GM12878 (cell line): ENCODE data around the gene MEF2C. TPM values are rescaled to one million over a fixed set of nuclear protein-coding genes. Genes with fewer than 3 reads are reported as not detected.

Source experiments
- ATAC-seq: fragments of 200-7000 bp; cut with Tn5 transposase; 3 replicates; pipeline ENCODE4 v1.9.1; 2020; ENCODE audit warnings: mild to moderate bottlenecking, moderate library complexity
- BruUV-seq: library from RNA; stranded (reverse); fragments of 400-500 nt; replicated peaks from 2 replicates; lab custom pipeline; 2021; lab: Mats Ljungman, UMichigan
- CTCF ChIA-PET: fragments of 300-600 bp; sonication (Branson Sonifier 250); formaldehyde crosslinking; extraction: SDS; loops from one replicate; lab custom pipeline; 2021; ENCODE audit warnings: inconsistent platforms; lab: Yijun Ruan, JAX
- POLR2A ChIA-PET: fragments of 350-600 bp; formaldehyde crosslinking; extraction: SDS; loops from one replicate; lab custom pipeline; 2021; ENCODE audit warnings: inconsistent platforms; lab: Charles Lee
- RAD21 ChIA-PET: fragments of 300-600 bp; sonication (Branson Sonifier 250); formaldehyde crosslinking; loops from one replicate; lab custom pipeline; 2023; ENCODE audit warnings: antibody characterized with exemption; ENCODE audit not compliant: unreplicated experiment; lab: Charles Lee
- SMC1A ChIA-PET: fragments of 300-600 bp; sonication (Branson Sonifier 250); formaldehyde crosslinking; loops from one replicate; lab custom pipeline; 2023; ENCODE audit not compliant: unreplicated experiment, uncharacterized antibody; lab: Charles Lee
- DNase-seq: peaks from one replicate; pipeline ENCODE4 v3.0.0-alpha.2; 2011; ENCODE audit warnings: low read depth, low spot score
- FAIRE-seq: peaks from 3 replicates; lab custom pipeline; 2011; peaks lifted over from hg19 to GRCh38; lab: Jason Lieb, UNC
- H2AFZ ChIP-seq: 2 replicates; pipeline ENCODE4 v1.6.0; 2011; ENCODE audit warnings: low read depth, low read length, control low read depth; ENCODE audit not compliant: control insufficient read depth
- H3K27ac ChIP-seq: 2 replicates; pipeline ENCODE4 v1.5.1; 2011; ENCODE audit warnings: control low read depth; ENCODE audit not compliant: control insufficient read depth, insufficient read depth
- H3K27me3 ChIP-seq, 2 experiments: replicated peaks in 1 of 2; 2 replicates each; pipeline versions ENCODE4 v1.6.0 to v1.6.1; 2011; ENCODE audit warnings: low read length in 1 of 2; ENCODE audit not compliant: control insufficient read depth in 2 of 2, insufficient read depth in 2 of 2
- H3K36me3 ChIP-seq, 2 experiments: 2 replicates each; pipeline ENCODE4 v1.5.1; 2011; ENCODE audit warnings: low read length in 1 of 2; ENCODE audit not compliant: control insufficient read depth in 2 of 2, insufficient read depth in 2 of 2
- H3K4me1 ChIP-seq: 2 replicates; pipeline ENCODE4 v1.6.1; 2011; ENCODE audit warnings: mild to moderate bottlenecking, low read length, moderate library complexity, mixed read lengths; ENCODE audit not compliant: control insufficient read depth, insufficient read depth
- H3K4me2 ChIP-seq: 2 replicates; pipeline ENCODE4 v1.6.0; 2011; ENCODE audit warnings: control low read depth; ENCODE audit not compliant: control insufficient read depth, insufficient read depth
- H3K4me3 ChIP-seq: fragments of 200-600 bp; sonication (generic); 2 replicates; pipeline ENCODE4 v1.5.1; 2016
- H3K79me2 ChIP-seq: 2 replicates; pipeline ENCODE4 v1.6.0; 2011; ENCODE audit warnings: low read length; ENCODE audit not compliant: control insufficient read depth, insufficient read depth
- H3K9ac ChIP-seq: 2 replicates; pipeline ENCODE4 v1.8.0; 2011; ENCODE audit warnings: low read length, control low read depth, mixed read lengths; ENCODE audit not compliant: control insufficient read depth, insufficient read depth
- H3K9me3 ChIP-seq: replicated peaks from 3 replicates; pipeline ENCODE4 v1.5.1; 2011; ENCODE audit warnings: mild to moderate bottlenecking, low read length; ENCODE audit not compliant: control insufficient read depth, insufficient read depth
- H4K20me1 ChIP-seq: 2 replicates; pipeline ENCODE4 v1.6.0; 2011; ENCODE audit not compliant: control insufficient read depth, insufficient read depth
- CHD2 ChIP-seq: IDR thresholded peaks from 2 replicates; pipeline ENCODE4 v1.6.1; 2011; ENCODE audit warnings: low read depth, low read length, improper control_type of control experiment, borderline replicate concordance
- CTCF ChIP-seq, 3 experiments: IDR thresholded peaks in 2 of 3; conservative IDR thresholded peaks in 1 of 3; 2 replicates each; pipeline ENCODE4 v1.5.1; 2011; ENCODE audit warnings: low read depth in 3 of 3, low read length in 3 of 3, mild to moderate bottlenecking in 3 of 3, control low read depth in 2 of 3, moderate library complexity in 2 of 3, inconsistent platforms in 1 of 3, mixed read lengths in 1 of 3; ENCODE audit not compliant: control insufficient read depth in 2 of 3, insufficient read depth in 1 of 3; ENCODE audit errors: extremely low read depth in 1 of 3
- ELK1 ChIP-seq: IDR thresholded peaks from 2 replicates; pipeline ENCODE4 v1.6.1; 2012; ENCODE audit warnings: low read depth, low read length, improper control_type of control experiment
- HDAC2 ChIP-seq: fragments of 200-600 bp; sonication (generic); IDR thresholded peaks from 2 replicates; pipeline ENCODE4 v1.6.1; 2017
- MTA3 ChIP-seq: IDR thresholded peaks from 2 replicates; pipeline ENCODE4 v1.6.1; 2012; ENCODE audit warnings: low read length, inconsistent platforms, borderline replicate concordance
- NR2C2 ChIP-seq: IDR thresholded peaks from 2 replicates; pipeline ENCODE4 v1.6.1; 2011; ENCODE audit warnings: borderline replicate concordance, low read depth; ENCODE audit not compliant: control insufficient read depth, insufficient read length
- RELA ChIP-seq: fragments of 450-650 bp; IDR thresholded peaks from 2 replicates; pipeline ENCODE4 v1.8.0; 2014; ENCODE audit warnings: borderline replicate concordance; ENCODE audit not compliant: partially characterized antibody
- SIN3A ChIP-seq: IDR thresholded peaks from 2 replicates; pipeline ENCODE4 v1.6.1; 2012; ENCODE audit warnings: low read depth, low read length, improper control_type of control experiment
- WGBS: methylation state at CpG from one replicate; pipeline ENCODE4 v1.1.6; 2016; ENCODE audit warnings: low lambda C conversion rate; ENCODE audit not compliant: insufficient replicate concordance, insufficient coverage; ENCODE audit errors: missing lambda C conversion rate; 5-methylcytosine and 5-hydroxymethylcytosine counted together
- in situ Hi-C: fragments of 300-500 bp; cut with MboI; formaldehyde crosslinking; loops from 9 replicates; pipeline ENCODE4 v1.14.3; 2018; ENCODE audit warnings: mixed read lengths
- intact Hi-C: fragments of 100-400 bp; cut with micrococcal nuclease; formaldehyde crosslinking; loops from one replicate; pipeline ENCODE4 v1.14.2; 2022; ENCODE audit not compliant: unreplicated experiment
- polyA plus RNA-seq, 11 experiments: library from polyadenylated mRNA; depleted of rRNA in 4 of 11; unstranded in 6 of 11; stranded (reverse) in 5 of 11; fragments of >200 nt; fragmentation: Nextera tagmentation in 4 of 11; fragmentation: Illumina TruSeq in 1 of 11; extraction: Ambion mirVana in 4 of 11; extraction: Trizol in 1 of 11; gene quantifications; 1 replicate in 1 of 11; 2 replicates in 10 of 11; pipeline versions ENCODE4 v1.2.1 to v1.2.3, GENCODE V29; 2011 to 2016; ENCODE audit warnings: inconsistent platforms in 2 of 11, missing spikeins in 2 of 11, low read depth in 1 of 11
- total RNA-seq, 4 experiments: library from RNA; depleted of rRNA in 3 of 4; stranded (reverse); fragments of >200 nt in 3 of 4; fragmentation: Illumina TruSeq in 1 of 4; extraction: Trizol in 1 of 4; gene quantifications; 2 replicates each; pipeline versions ENCODE4 v1.2.1 to v1.2.3, GENCODE V29; 2013 to 2021

Gene MEF2C
- total and polyA plus RNA-seq, 10 of the 15 experiments (the other 5 are each of a cell fraction or from before 2014, with no cell fraction given) = 104 to 225 (median 180) TPM

DNA sequence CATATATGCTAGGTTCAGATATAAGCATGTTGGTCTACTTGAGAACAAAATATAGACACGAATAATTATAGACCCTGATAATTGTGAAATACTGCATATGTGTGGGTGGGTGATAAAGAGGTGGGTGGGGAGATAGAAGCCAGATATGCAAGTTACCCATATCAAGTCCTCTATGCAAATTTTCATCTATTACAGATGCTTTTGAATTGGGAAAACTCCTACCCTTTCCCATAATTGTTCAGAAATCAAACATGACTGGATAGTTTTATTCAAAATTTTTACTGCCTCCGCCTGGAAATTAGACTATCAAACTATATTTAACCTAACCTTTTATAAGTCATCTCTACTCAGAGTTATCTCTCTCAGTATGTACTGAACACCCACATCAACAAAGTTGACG, 157.5 kb downstream of the MEF2C start:
- FAIRE-seq (no peak), ATAC-seq (no peak), DNase-seq (no peak)
- no TSS peak for BruUV-seq
- H3K9me3 ChIP-seq = no peaks in the 10 kb centered on the region
- no peak overlapping the region for H3K4me2 ChIP-seq
- H2AFZ ChIP-seq = no peak overlapping the region
- H3K79me2 ChIP-seq = peaks cover 8% of the 10 kb centered on the region
- ChIA-PET RAD21 (interaction anchor here (1.5 to 24.9 kb wide), 2 partner anchors 80 to 98 kb away, joined by 3 to 594 read pairs; no protein-coding TSS in a partner anchor), POLR2A (no interaction called here), SMC1A (interaction anchor here (0.7 to 22.4 kb wide), 12 partner anchors 12 to 1005 kb away, joined by 3 to 591 read pairs (median 4); no protein-coding TSS in a partner anchor)
- H3K4me3 ChIP-seq = no peak overlapping the region
- in situ Hi-C loops = no loop called here
- no peak overlapping the region for H3K9ac ChIP-seq
- no peaks in the 10 kb centered on the region for H3K27me3 ChIP-seq
- no peak overlapping the region for H3K27ac ChIP-seq
- no peaks in the 10 kb centered on the region for H4K20me1 ChIP-seq
- H3K4me1 ChIP-seq = peaks cover 3% of the 10 kb centered on the region; the same call in 1 of the 2 replicates
- intact Hi-C loops = loop anchor here (5.0 to 10.0 kb wide), 5 partner anchors 1007 to 1672 kb away; no protein-coding TSS in a partner anchor
- no peak for TF ChIP-seq ELK1
- TF ChIP-seq, all 136 proteins: peak for 0
- peaks cover 11 to 31% of the 10 kb centered on the region in 2 experiments for H3K36me3 ChIP-seq
- 61% methylated on average over 3 of the region's 3 CpGs for WGBS
- CTCF ChIA-PET = interaction anchor here (1.0 to 8.1 kb wide), 12 partner anchors 12 to 1544 kb away, joined by 3 to 114 read pairs (median 4); no protein-coding TSS in a partner anchor

- H3K4me1 ChIP-seq = no peaks in the 10 kb centered on the region
- WGBS = 52% methylated on average over 2 of the region's 2 CpGs
- no peaks in the 10 kb centered on the region for H3K27me3 ChIP-seq
- H3K4me2 ChIP-seq = no peak overlapping the region
- H3K79me2 ChIP-seq = no peaks in the 10 kb centered on the region; the same call in none of the 2 replicates
- no TSS peak for BruUV-seq
- TF ChIP-seq HDAC2 (no peak), RELA (no peak), CHD2 (no peak), CTCF (IDR thresholded peaks at IDR 0.05 in 2 of 3, conservative IDR thresholded peaks at IDR 0.05 in 1 of 3; ENCODE audit: control insufficient read depth in 2 of 3, extremely low read depth in 1 of 3, insufficient read depth in 1 of 3, low read depth in 3 of 3, low read length in 3 of 3) (peak in 1 of 3 experiments; percentile 13; a peak in 2 of 6 replicates), MTA3 (no peak), SIN3A (no peak), NR2C2 (no peak)
- H4K20me1 ChIP-seq = no peaks in the 10 kb centered on the region
- no peak overlapping the region for H3K9ac ChIP-seq
- CTCF ChIA-PET = interaction anchor here (0.6 to 8.1 kb wide), 18 partner anchors 10 to 1545 kb away, joined by 3 to 114 read pairs (median 3); no protein-coding TSS in a partner anchor
- no peak overlapping the region for H2AFZ ChIP-seq
- no peak overlapping the region for H3K27ac ChIP-seq
- intact Hi-C loops (loop anchor here (10.0 kb wide), 1 partner anchor 1211 kb away; no protein-coding TSS in a partner anchor), in situ Hi-C loops (loop anchor here (5.0 kb wide), 1 partner anchor 1543 kb away; no protein-coding TSS in a partner anchor)
- no peak overlapping the region for H3K4me3 ChIP-seq
- DNase-seq = no peak
- ATAC-seq = peak; percentile 34; the same call in 2 of the 3 replicates
- RAD21 ChIA-PET = interaction anchor here (0.7 to 24.9 kb wide), 7 partner anchors 10 to 943 kb away, joined by 3 to 594 read pairs (median 3); no protein-coding TSS in a partner anchor
- POLR2A ChIA-PET = no interaction called here
- no peaks in the 10 kb centered on the region for H3K9me3 ChIP-seq
- SMC1A ChIA-PET = interaction anchor here (0.6 to 22.4 kb wide), 13 partner anchors 13 to 1646 kb away, joined by 3 to 591 read pairs (median 3); no protein-coding TSS in a partner anchor
- peaks cover 11 to 37% of the 10 kb centered on the region in 2 experiments for H3K36me3 ChIP-seq
- no peak for FAIRE-seq
These were observed 158.8 kb downstream of the MEF2C start for GRCh38 chr5:88724201-88724600.
